H9 (cell line): ENCODE measurements around the gene GYS1. TPM values are rescaled to one million over a fixed set of nuclear protein-coding genes. Genes with fewer than 3 reads are reported as not detected.

Experiments
- DNase-seq: peaks from one replicate; pipeline ENCODE4 v3.0.0-alpha.2; 2017
- H2AFZ ChIP-seq: one replicate; pipeline ENCODE4 v1.6.1; 2013; ENCODE audit warnings: mild to moderate bottlenecking, low read length, control low read depth, moderate library complexity
- H2AK5ac ChIP-seq: 2 replicates; pipeline ENCODE4 v1.6.1; 2013; ENCODE audit warnings: low read length, control low read depth, mixed read lengths; ENCODE audit not compliant: insufficient read length
- H2BK120ac ChIP-seq: one replicate; pipeline ENCODE4 v1.6.1; 2013; ENCODE audit warnings: low read depth, mild to moderate bottlenecking, low read length, control low read depth, inconsistent platforms; ENCODE audit not compliant: poor library complexity, severe bottlenecking
- H2BK12ac ChIP-seq: 2 replicates; pipeline ENCODE4 v1.6.1; 2013; ENCODE audit warnings: low read length, control low read depth, mixed read lengths, low read depth; ENCODE audit not compliant: insufficient read length
- H2BK15ac ChIP-seq: 2 replicates; pipeline ENCODE4 v1.6.1; 2013; ENCODE audit warnings: low read depth, low read length, control low read depth
- H2BK20ac ChIP-seq: one replicate; pipeline ENCODE4 v1.6.1; 2013; ENCODE audit warnings: low read depth, mild to moderate bottlenecking, low read length, control low read depth, inconsistent platforms; ENCODE audit not compliant: poor library complexity, severe bottlenecking
- H2BK5ac ChIP-seq: 2 replicates; pipeline ENCODE4 v1.6.1; 2013; ENCODE audit warnings: low read length, control low read depth, mixed read lengths; ENCODE audit not compliant: insufficient read length
- H3K14ac ChIP-seq: 2 replicates; pipeline ENCODE4 v1.6.1; 2013; ENCODE audit warnings: low read length, control low read depth; ENCODE audit not compliant: insufficient read depth
- H3K18ac ChIP-seq: 2 replicates; pipeline ENCODE4 v1.6.1; 2013; ENCODE audit warnings: low read depth, mild to moderate bottlenecking, mixed read lengths, low read length, control low read depth; ENCODE audit not compliant: insufficient read length
- H3K23ac ChIP-seq: 2 replicates; pipeline ENCODE4 v1.6.1; 2013; ENCODE audit warnings: low read length, control low read depth, mixed read lengths, low read depth; ENCODE audit not compliant: insufficient read length
- H3K23me2 ChIP-seq: 2 replicates; pipeline ENCODE4 v1.6.1; 2013; ENCODE audit warnings: low read depth, mild to moderate bottlenecking, mixed read lengths, low read length, control low read depth; ENCODE audit not compliant: insufficient read length, poor library complexity, severe bottlenecking
- H3K27ac ChIP-seq: 2 replicates; pipeline ENCODE4 v1.5.1; 2013; ENCODE audit warnings: low read length, control low read depth, mixed read lengths, low read depth; ENCODE audit not compliant: insufficient read length
- H3K27me3 ChIP-seq: 2 replicates; pipeline ENCODE4 v1.6.1; 2013; ENCODE audit warnings: low read length, control low read depth, inconsistent platforms; ENCODE audit not compliant: insufficient read depth
- H3K4ac ChIP-seq: 2 replicates; pipeline ENCODE4 v1.6.1; 2013; ENCODE audit warnings: low read depth, mild to moderate bottlenecking, control low read depth, inconsistent platforms, low read length, moderate library complexity
- H3K4me1 ChIP-seq: 2 replicates; pipeline ENCODE4 v1.6.1; 2013; ENCODE audit warnings: low read length, control low read depth, inconsistent platforms; ENCODE audit not compliant: insufficient read depth
- H3K4me2 ChIP-seq: 2 replicates; pipeline ENCODE4 v1.6.1; 2013; ENCODE audit warnings: low read length, control low read depth, mixed read lengths; ENCODE audit not compliant: insufficient read length, insufficient read depth
- H3K56ac ChIP-seq: 2 replicates; pipeline ENCODE4 v1.6.1; 2013; ENCODE audit warnings: low read depth, mild to moderate bottlenecking, mixed read lengths, low read length, control low read depth; ENCODE audit not compliant: insufficient read length
- H3K79me1 ChIP-seq: 2 replicates; pipeline ENCODE4 v1.6.1; 2013; ENCODE audit warnings: low read depth, mild to moderate bottlenecking, moderate library complexity, low read length, control low read depth, inconsistent platforms; ENCODE audit not compliant: insufficient read depth, poor library complexity, severe bottlenecking
- H3K79me2 ChIP-seq: 2 replicates; pipeline ENCODE4 v1.6.1; 2013; ENCODE audit warnings: low read length, control low read depth, inconsistent platforms; ENCODE audit not compliant: insufficient read depth
- H3K9ac ChIP-seq: 2 replicates; pipeline ENCODE4 v1.6.1; 2013; ENCODE audit warnings: low read length, control low read depth, mixed read lengths; ENCODE audit not compliant: insufficient read length; ENCODE audit errors: extremely low read depth
- H3K9me3 ChIP-seq: one replicate; pipeline ENCODE4 v1.6.1; 2013; ENCODE audit warnings: low read depth, low read length, inconsistent platforms; ENCODE audit not compliant: control insufficient read depth
- H3T11ph ChIP-seq: one replicate; pipeline ENCODE4 v1.6.1; 2013; ENCODE audit warnings: mild to moderate bottlenecking, low read length, control low read depth, inconsistent platforms
- H4K20me1 ChIP-seq: one replicate; pipeline ENCODE4 v1.6.1; 2013; ENCODE audit not compliant: control insufficient read depth, insufficient read length, insufficient read depth
- H4K5ac ChIP-seq: 2 replicates; pipeline ENCODE4 v1.6.1; 2013; ENCODE audit warnings: low read depth, mild to moderate bottlenecking, mixed read lengths, low read length, control low read depth; ENCODE audit not compliant: insufficient read length
- H4K8ac ChIP-seq: replicated peaks from 2 replicates; pipeline ENCODE4 v1.6.1; 2013; ENCODE audit warnings: low read length, control low read depth, mixed read lengths, low read depth; ENCODE audit not compliant: insufficient read length
- H4K91ac ChIP-seq: 2 replicates; pipeline ENCODE4 v1.6.1; 2013; ENCODE audit warnings: low read depth, mild to moderate bottlenecking, moderate library complexity, mixed read lengths, low read length, control low read depth; ENCODE audit not compliant: insufficient read length
- H3K27ac Mint-ChIP-seq, 3 experiments: 2 replicates in 2 of 3; 3 replicates in 1 of 3; pipeline ENCODE4 v1.8.0; 2020 to 2021; ENCODE audit warnings: mixed read lengths in 3 of 3, mild to moderate bottlenecking in 1 of 3, moderate library complexity in 1 of 3
- H3K27me3 Mint-ChIP-seq: 2 replicates; pipeline ENCODE4 v1.8.0; 2021; ENCODE audit warnings: low read depth, mild to moderate bottlenecking, moderate library complexity, mixed read lengths
- H3K36me3 Mint-ChIP-seq, 3 experiments: 2 replicates in 2 of 3; 3 replicates in 1 of 3; pipeline ENCODE4 v1.8.0; 2020 to 2021; ENCODE audit warnings: low read depth in 3 of 3, mixed read lengths in 3 of 3; ENCODE audit not compliant: insufficient read depth in 1 of 3
- H3K4me1 Mint-ChIP-seq, 2 experiments: 2 replicates each; pipeline ENCODE4 v1.8.0; 2020; ENCODE audit warnings: mixed read lengths in 2 of 2
- H3K4me3 Mint-ChIP-seq, 2 experiments: 2 replicates in 1 of 2; 3 replicates in 1 of 2; pipeline ENCODE4 v1.8.0; 2020 to 2021; ENCODE audit warnings: mild to moderate bottlenecking in 2 of 2, mixed read lengths in 2 of 2, moderate library complexity in 1 of 2
- H3K9me3 Mint-ChIP-seq, 2 experiments: 2 replicates in 1 of 2; 3 replicates in 1 of 2; pipeline ENCODE4 v1.8.0; 2020; ENCODE audit warnings: mild to moderate bottlenecking in 2 of 2, mixed read lengths in 2 of 2, moderate library complexity in 1 of 2
- WGBS: extraction: QIAGEN DNeasy Blood & Tissue Kit; methylation state at CpG from one replicate; pipeline ENCODE4 v1.1.7; 2013; ENCODE audit warnings: missing lambda C conversion rate, low lambda C conversion rate, mixed read lengths; ENCODE audit not compliant: insufficient read length; ENCODE audit errors: extremely low coverage; 5-methylcytosine and 5-hydroxymethylcytosine counted together
- total RNA-seq: library from RNA; stranded (reverse); gene quantifications from 2 replicates; pipeline ENCODE4 v1.2.1, GENCODE V29; 2021
- TF ChIP-seq, protein P1 (sequence below): fragments of 200-600 bp; sonication (generic); conservative IDR thresholded peaks from 3 replicates; pipeline ENCODE4 v1.8.0; 2021; ENCODE audit warnings: antibody characterized with exemption, mild to moderate bottlenecking

Gene GYS1
- total RNA-seq, 1 experiment from 2014 or later = 44.3 TPM

DNA sequence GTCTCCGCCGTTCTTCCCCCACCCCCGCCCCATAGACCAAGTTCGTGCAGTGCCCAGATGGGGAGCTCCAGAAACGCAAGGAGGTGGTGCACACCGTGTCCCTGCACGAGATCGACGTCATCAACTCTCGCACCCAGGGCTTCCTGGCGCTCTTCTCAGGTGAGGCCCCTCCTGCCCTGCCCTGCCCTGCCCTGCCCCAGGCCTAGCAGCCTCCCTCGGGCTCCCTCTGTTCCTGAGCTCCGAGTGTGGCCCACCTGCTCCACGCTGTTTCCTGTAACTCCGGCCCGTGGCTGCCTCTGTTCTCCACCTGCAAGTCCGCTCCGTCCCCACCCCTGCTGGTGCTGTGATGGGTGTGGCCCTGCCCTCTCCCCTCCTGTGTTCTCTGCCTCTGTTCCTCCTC is 17.3 kb upstream of the GYS1 start:
- no peak overlapping the region for H4K8ac ChIP-seq
- H3K14ac ChIP-seq = no peak overlapping the region
- H3K27me3 Mint-ChIP-seq = no peaks in the 10 kb centered on the region
- no peaks in the 10 kb centered on the region for H3K79me2 ChIP-seq
- H4K5ac ChIP-seq = no peak overlapping the region
- H2AFZ ChIP-seq = no peak overlapping the region
- H3K9me3 ChIP-seq = no peaks in the 10 kb centered on the region
- no peak overlapping the region for H3K23ac ChIP-seq
- no peak overlapping the region for H2BK20ac ChIP-seq
- H3K27me3 ChIP-seq = no peaks in the 10 kb centered on the region
- no CpG with 5 or more reads among the region's 18 CpGs for WGBS
- no peaks in the 10 kb centered on the region for H3K79me1 ChIP-seq
- DNase-seq = no peak
- H2BK5ac ChIP-seq = no peak overlapping the region
- no peaks in the 10 kb centered on the region for H4K20me1 ChIP-seq
- no peak overlapping the region for H4K91ac ChIP-seq
- peak overlapping the region in 1 of 2 experiments; percentile 26; a peak in 1 of 5 replicates for H3K4me3 Mint-ChIP-seq
- H3K27ac Mint-ChIP-seq = peak overlapping the region in 1 of 3 experiments; percentile 30; a peak in 3 of 7 replicates
- H3K36me3 Mint-ChIP-seq = peaks cover 26 to 85% (median 82%) of the 10 kb centered on the region in 3 experiments; a peak in 6 of 7 replicates
- H3K4ac ChIP-seq = no peak overlapping the region
- H3K56ac ChIP-seq = no peak overlapping the region
- H2BK120ac ChIP-seq = no peak overlapping the region
- no peak overlapping the region for H3K9ac ChIP-seq
- H3K23me2 ChIP-seq = no peaks in the 10 kb centered on the region
- no peaks in the 10 kb centered on the region for H3K4me1 ChIP-seq
- no peak overlapping the region for H3K18ac ChIP-seq
- H3K4me1 Mint-ChIP-seq = no peaks in the 10 kb centered on the region
- H2BK15ac ChIP-seq = no peak overlapping the region
- H3T11ph ChIP-seq = no peak overlapping the region
- no peak overlapping the region for H3K27ac ChIP-seq
- no peak overlapping the region for H3K4me2 ChIP-seq
- H3K9me3 Mint-ChIP-seq = no peaks in the 10 kb centered on the region
- H2AK5ac ChIP-seq = no peak overlapping the region
- TF ChIP-seq, protein P1, sequence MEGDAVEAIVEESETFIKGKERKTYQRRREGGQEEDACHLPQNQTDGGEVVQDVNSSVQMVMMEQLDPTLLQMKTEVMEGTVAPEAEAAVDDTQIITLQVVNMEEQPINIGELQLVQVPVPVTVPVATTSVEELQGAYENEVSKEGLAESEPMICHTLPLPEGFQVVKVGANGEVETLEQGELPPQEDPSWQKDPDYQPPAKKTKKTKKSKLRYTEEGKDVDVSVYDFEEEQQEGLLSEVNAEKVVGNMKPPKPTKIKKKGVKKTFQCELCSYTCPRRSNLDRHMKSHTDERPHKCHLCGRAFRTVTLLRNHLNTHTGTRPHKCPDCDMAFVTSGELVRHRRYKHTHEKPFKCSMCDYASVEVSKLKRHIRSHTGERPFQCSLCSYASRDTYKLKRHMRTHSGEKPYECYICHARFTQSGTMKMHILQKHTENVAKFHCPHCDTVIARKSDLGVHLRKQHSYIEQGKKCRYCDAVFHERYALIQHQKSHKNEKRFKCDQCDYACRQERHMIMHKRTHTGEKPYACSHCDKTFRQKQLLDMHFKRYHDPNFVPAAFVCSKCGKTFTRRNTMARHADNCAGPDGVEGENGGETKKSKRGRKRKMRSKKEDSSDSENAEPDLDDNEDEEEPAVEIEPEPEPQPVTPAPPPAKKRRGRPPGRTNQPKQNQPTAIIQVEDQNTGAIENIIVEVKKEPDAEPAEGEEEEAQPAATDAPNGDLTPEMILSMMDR = no peak
- H2BK12ac ChIP-seq = no peak overlapping the region
